ENCODE results near the gene CLK4. TPM values are rescaled to one million over a fixed set of nuclear protein-coding genes. Genes with fewer than 3 reads are reported as not detected.

The CLK4 gene
- total and polyA plus RNA-seq, 2 donors from 2014 or later: 15.4 to 37.8 TPM

GRCh38 chr5:178651046-178651810 is 24.4 kb upstream of the CLK4 start:
- FAIRE-seq (no peak), DNase-seq (no peak)
- intact Hi-C loops (cut with DNase I): no loop called here
- no peak for TF ChIP-seq CTCF (IDR thresholded peaks at IDR 0.05; ENCODE audit: borderline replicate concordance, extremely low read depth, insufficient read depth)
- Histone ChIP-seq H3K4me1 (ENCODE audit: control insufficient read depth in 2 of 3, insufficient read depth in 2 of 3, low read depth in 1 of 3, low read length in 3 of 3) (no peaks in the 10 kb centered on the region), H3K27me3 (ENCODE audit: control insufficient read depth, insufficient read depth, low read length) (no peaks in the 10 kb centered on the region), H3K9me3 (ENCODE audit: control insufficient read depth in 2 of 3, insufficient read depth in 1 of 3, low read length in 3 of 3) (peaks cover 0 to 9% (median 0%) of the 10 kb centered on the region in 3 donors), H3K27ac (ENCODE audit: low read depth in 2 of 2, low read length in 2 of 2) (no peak overlapping the region), H3K36me3 (ENCODE audit: control insufficient read depth in 2 of 3, insufficient read depth in 3 of 3, low read length in 3 of 3) (no peaks in the 10 kb centered on the region), H3K9ac (ENCODE audit: low read length in 3 of 3) (no peak overlapping the region), H3K4me3 (ENCODE audit: low read length in 3 of 3) (no peak overlapping the region)

DNA sequence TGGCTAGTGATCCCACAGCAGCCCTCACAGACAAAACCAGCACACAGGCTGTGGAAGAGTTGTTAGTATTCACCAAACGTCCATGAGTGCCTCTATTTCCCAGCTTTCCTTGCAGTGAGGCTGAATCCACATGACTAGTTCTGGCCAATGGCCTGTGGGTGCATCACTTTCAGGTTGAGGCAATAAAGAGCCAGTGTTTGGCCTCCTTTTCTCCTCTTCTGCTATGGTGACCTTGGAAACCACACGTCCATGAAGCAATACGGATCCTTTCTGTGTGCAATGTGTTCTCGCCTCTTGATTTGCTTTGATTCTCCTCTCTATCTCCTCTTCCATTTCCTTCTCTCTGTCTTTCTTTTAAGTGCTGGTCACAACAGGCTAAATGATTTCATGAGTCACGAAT is 23.4 kb upstream of the CLK4 start:
- FAIRE-seq (no peak), DNase-seq (no peak)
- H3K9me3 ChIP-seq (ENCODE audit: control insufficient read depth in 2 of 3, insufficient read depth in 1 of 3, low read length in 3 of 3): peaks cover 0 to 9% (median 0%) of the 10 kb centered on the region in 3 donors
- H3K27ac ChIP-seq (ENCODE audit: low read depth in 2 of 2, low read length in 2 of 2): no peak overlapping the region
- TF ChIP-seq CTCF (IDR thresholded peaks at IDR 0.05; ENCODE audit: borderline replicate concordance, extremely low read depth, insufficient read depth): no peak
- no peaks in the 10 kb centered on the region for H3K36me3 ChIP-seq (ENCODE audit: control insufficient read depth in 2 of 3, insufficient read depth in 3 of 3, low read length in 3 of 3)
- no peak overlapping the region for H3K9ac ChIP-seq (ENCODE audit: low read length in 3 of 3)
- no peak overlapping the region for H3K4me3 ChIP-seq (ENCODE audit: low read length in 3 of 3)
- intact Hi-C loops (cut with DNase I): no loop called here
- no peaks in the 10 kb centered on the region for H3K4me1 ChIP-seq (ENCODE audit: control insufficient read depth in 2 of 3, insufficient read depth in 2 of 3, low read depth in 1 of 3, low read length in 3 of 3)
- H3K27me3 ChIP-seq (ENCODE audit: control insufficient read depth, insufficient read depth, low read length): no peaks in the 10 kb centered on the region

DNA sequence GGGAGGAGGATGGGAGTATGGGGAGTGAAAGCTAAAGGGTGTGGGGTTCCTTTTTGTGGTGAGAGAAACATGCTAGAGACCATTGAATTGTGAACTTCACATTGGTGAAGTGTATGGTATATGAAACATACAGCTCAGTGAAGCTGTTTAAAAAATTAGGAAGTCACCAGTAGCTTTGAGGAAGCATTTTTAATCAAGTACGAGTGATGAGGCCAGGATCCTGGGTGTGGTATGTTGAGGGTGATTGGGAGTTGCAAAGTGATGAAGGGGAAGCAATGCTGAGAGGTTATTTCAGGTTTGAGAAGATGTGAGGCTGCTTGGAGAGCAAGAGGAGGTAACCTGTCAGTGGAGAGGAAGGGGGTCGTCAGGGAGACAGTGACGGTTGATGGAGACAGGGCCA is 22.7 kb upstream of the CLK4 start:
- H3K4me3 ChIP-seq (ENCODE audit: low read length in 3 of 3): no peak overlapping the region
- no peak overlapping the region for H3K27ac ChIP-seq (ENCODE audit: low read depth in 2 of 2, low read length in 2 of 2)
- H3K9me3 ChIP-seq (ENCODE audit: control insufficient read depth in 2 of 3, insufficient read depth in 1 of 3, low read length in 3 of 3): peaks cover 0 to 9% (median 0%) of the 10 kb centered on the region in 3 donors
- no peaks in the 10 kb centered on the region for H3K4me1 ChIP-seq (ENCODE audit: control insufficient read depth in 2 of 3, insufficient read depth in 2 of 3, low read depth in 1 of 3, low read length in 3 of 3)
- DNase-seq (no peak), FAIRE-seq (no peak)
- no peaks in the 10 kb centered on the region for H3K36me3 ChIP-seq (ENCODE audit: control insufficient read depth in 2 of 3, insufficient read depth in 3 of 3, low read length in 3 of 3)
- no peaks in the 10 kb centered on the region for H3K27me3 ChIP-seq (ENCODE audit: control insufficient read depth, insufficient read depth, low read length)
- intact Hi-C loops (cut with DNase I): no loop called here
- H3K9ac ChIP-seq (ENCODE audit: low read length in 3 of 3): no peak overlapping the region
- TF ChIP-seq CTCF (IDR thresholded peaks at IDR 0.05; ENCODE audit: borderline replicate concordance, extremely low read depth, insufficient read depth): no peak

Measured in kidney (tissue), 14 donors.